ENCODE results near the gene NEUROG2. TPM values are rescaled to one million over a fixed set of nuclear protein-coding genes. Genes with fewer than 3 reads are reported as not detected.

NEUROG2 gene
- polyA plus RNA-seq, 1 donor from 2014 or later = 0.19 TPM

DNA sequence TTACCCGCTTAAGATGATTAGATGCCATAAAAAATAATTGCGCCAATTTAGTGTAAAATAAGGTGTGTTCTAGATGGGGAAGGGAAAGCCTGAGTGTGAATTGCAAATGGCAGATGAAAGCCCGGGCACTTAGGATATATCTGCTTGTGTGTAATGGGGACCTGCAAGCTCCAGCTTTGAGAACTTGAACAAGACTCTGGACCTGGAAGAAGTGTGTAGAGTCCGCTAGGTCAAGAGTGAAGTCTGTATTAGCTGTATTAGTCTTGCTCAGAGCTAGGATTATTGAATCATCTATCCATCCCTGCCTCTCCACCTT is 4.2 kb downstream of the NEUROG2 start:
- H3K4me2 ChIP-seq (ENCODE audit: low read length) = no peak overlapping the region
- no peak overlapping the region for H3K27ac ChIP-seq (ENCODE audit: low read length)
- no peak overlapping the region for H2AFZ ChIP-seq (ENCODE audit: low read depth, low read length)
- no peaks in the 10 kb centered on the region for H3K79me2 ChIP-seq (replicated peaks; ENCODE audit: insufficient read depth, low read length)
- H3K9ac ChIP-seq (ENCODE audit: low read length) = no peak overlapping the region
- H4K20me1 ChIP-seq (ENCODE audit: insufficient read depth) = no peaks in the 10 kb centered on the region
- no peak for TF ChIP-seq EP300 (conservative IDR thresholded peaks at IDR 0.05; ENCODE audit: poor library complexity, severe bottlenecking)
- TF ChIP-seq SMC3 (conservative IDR thresholded peaks at IDR 0.05; ENCODE audit: poor library complexity) = no peak
- TF ChIP-seq EZH2 (IDR thresholded peaks at IDR 0.05; ENCODE audit: borderline replicate concordance, insufficient read depth, low read length, poor library complexity, severe bottlenecking) = no peak
- TF ChIP-seq MXI1 (conservative IDR thresholded peaks at IDR 0.05; ENCODE audit: poor library complexity, severe bottlenecking) = no peak
- TF ChIP-seq, protein P1, sequence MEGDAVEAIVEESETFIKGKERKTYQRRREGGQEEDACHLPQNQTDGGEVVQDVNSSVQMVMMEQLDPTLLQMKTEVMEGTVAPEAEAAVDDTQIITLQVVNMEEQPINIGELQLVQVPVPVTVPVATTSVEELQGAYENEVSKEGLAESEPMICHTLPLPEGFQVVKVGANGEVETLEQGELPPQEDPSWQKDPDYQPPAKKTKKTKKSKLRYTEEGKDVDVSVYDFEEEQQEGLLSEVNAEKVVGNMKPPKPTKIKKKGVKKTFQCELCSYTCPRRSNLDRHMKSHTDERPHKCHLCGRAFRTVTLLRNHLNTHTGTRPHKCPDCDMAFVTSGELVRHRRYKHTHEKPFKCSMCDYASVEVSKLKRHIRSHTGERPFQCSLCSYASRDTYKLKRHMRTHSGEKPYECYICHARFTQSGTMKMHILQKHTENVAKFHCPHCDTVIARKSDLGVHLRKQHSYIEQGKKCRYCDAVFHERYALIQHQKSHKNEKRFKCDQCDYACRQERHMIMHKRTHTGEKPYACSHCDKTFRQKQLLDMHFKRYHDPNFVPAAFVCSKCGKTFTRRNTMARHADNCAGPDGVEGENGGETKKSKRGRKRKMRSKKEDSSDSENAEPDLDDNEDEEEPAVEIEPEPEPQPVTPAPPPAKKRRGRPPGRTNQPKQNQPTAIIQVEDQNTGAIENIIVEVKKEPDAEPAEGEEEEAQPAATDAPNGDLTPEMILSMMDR (IDR thresholded peaks at IDR 0.05; ENCODE audit: poor library complexity, severe bottlenecking) = no peak
- no peak for TF ChIP-seq POLR2AphosphoS5 (IDR thresholded peaks at IDR 0.05)
- TF ChIP-seq, protein P2, sequence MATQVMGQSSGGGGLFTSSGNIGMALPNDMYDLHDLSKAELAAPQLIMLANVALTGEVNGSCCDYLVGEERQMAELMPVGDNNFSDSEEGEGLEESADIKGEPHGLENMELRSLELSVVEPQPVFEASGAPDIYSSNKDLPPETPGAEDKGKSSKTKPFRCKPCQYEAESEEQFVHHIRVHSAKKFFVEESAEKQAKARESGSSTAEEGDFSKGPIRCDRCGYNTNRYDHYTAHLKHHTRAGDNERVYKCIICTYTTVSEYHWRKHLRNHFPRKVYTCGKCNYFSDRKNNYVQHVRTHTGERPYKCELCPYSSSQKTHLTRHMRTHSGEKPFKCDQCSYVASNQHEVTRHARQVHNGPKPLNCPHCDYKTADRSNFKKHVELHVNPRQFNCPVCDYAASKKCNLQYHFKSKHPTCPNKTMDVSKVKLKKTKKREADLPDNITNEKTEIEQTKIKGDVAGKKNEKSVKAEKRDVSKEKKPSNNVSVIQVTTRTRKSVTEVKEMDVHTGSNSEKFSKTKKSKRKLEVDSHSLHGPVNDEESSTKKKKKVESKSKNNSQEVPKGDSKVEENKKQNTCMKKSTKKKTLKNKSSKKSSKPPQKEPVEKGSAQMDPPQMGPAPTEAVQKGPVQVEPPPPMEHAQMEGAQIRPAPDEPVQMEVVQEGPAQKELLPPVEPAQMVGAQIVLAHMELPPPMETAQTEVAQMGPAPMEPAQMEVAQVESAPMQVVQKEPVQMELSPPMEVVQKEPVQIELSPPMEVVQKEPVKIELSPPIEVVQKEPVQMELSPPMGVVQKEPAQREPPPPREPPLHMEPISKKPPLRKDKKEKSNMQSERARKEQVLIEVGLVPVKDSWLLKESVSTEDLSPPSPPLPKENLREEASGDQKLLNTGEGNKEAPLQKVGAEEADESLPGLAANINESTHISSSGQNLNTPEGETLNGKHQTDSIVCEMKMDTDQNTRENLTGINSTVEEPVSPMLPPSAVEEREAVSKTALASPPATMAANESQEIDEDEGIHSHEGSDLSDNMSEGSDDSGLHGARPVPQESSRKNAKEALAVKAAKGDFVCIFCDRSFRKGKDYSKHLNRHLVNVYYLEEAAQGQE (IDR thresholded peaks at IDR 0.05; ENCODE audit: borderline replicate concordance) = no peak
- no peak for TF ChIP-seq TAF1 (IDR thresholded peaks at IDR 0.05; ENCODE audit: low read depth)
- no peak for TF ChIP-seq RAD21 (conservative IDR thresholded peaks at IDR 0.05)
- no peaks in the 10 kb centered on the region for H3K9me2 ChIP-seq (ENCODE audit: insufficient read depth, low read length)
- no peaks in the 10 kb centered on the region for H3F3A ChIP-seq (ENCODE audit: insufficient read depth, low read length, poor library complexity, severe bottlenecking)
- peaks cover 97% of the 10 kb centered on the region for H3K27me3 ChIP-seq (ENCODE audit: insufficient read depth, low read depth, low read length)
- no peaks in the 10 kb centered on the region for H3K36me3 ChIP-seq (ENCODE audit: insufficient read depth, low read length)
- H3K4me3 ChIP-seq (ENCODE audit: low read length) = no peak overlapping the region
- no peaks in the 10 kb centered on the region for H3K9me3 ChIP-seq (ENCODE audit: low read length)

DNA sequence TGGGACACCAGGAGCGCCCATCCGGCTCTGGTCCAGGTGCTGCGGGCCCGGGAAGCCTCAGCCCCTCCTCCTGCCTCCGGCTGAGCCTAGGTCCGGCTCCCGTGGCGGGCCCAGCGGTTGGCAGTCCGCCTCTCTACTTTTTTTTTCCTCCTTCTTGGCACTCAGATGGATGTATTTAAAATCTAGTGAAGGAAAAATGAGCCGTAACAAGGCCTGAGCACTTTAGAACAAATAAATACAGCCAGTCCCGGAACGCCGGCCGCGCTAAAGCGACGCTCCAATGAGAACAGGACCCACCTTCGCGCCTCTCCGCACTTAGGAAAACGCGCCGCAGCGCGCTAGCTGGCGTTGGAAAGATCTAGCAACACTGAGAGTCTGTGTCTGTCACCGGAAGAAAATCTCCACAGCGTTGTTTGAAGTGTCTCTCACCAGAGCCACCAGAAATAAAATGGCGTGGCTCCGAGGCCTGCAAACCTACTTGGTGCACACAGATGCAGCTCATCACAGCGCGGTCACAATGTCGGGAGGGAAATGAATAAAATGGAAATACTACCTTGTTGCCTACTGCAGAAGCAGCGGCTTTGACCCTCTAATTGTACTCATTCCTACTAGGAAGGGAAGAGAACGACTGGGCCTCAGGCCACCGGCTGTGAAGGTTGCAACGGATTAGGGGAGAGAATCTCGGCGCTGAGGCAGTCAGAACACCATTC is 4.7 kb downstream of the NEUROG2 start:
- no peak overlapping the region for H2AFZ ChIP-seq (ENCODE audit: low read depth, low read length)
- H3K27ac ChIP-seq (ENCODE audit: low read length) = no peak overlapping the region
- no peaks in the 10 kb centered on the region for H4K20me1 ChIP-seq (ENCODE audit: insufficient read depth)
- H3K9me2 ChIP-seq (ENCODE audit: insufficient read depth, low read length) = no peaks in the 10 kb centered on the region
- no peak overlapping the region for H3K9ac ChIP-seq (ENCODE audit: low read length)
- no peaks in the 10 kb centered on the region for H3K79me2 ChIP-seq (replicated peaks; ENCODE audit: insufficient read depth, low read length)
- H3K27me3 ChIP-seq (ENCODE audit: insufficient read depth, low read depth, low read length) = peaks cover 92% of the 10 kb centered on the region
- H3K4me2 ChIP-seq (ENCODE audit: low read length) = no peak overlapping the region
- H3K36me3 ChIP-seq (ENCODE audit: insufficient read depth, low read length) = no peaks in the 10 kb centered on the region
- no peaks in the 10 kb centered on the region for H3F3A ChIP-seq (ENCODE audit: insufficient read depth, low read length, poor library complexity, severe bottlenecking)
- TF ChIP-seq, protein P2 (IDR thresholded peaks at IDR 0.05; ENCODE audit: borderline replicate concordance) = no peak
- TF ChIP-seq MXI1 (conservative IDR thresholded peaks at IDR 0.05; ENCODE audit: poor library complexity, severe bottlenecking) (no peak), RAD21 (conservative IDR thresholded peaks at IDR 0.05) (no peak), TAF1 (IDR thresholded peaks at IDR 0.05; ENCODE audit: low read depth) (no peak), EZH2 (IDR thresholded peaks at IDR 0.05; ENCODE audit: borderline replicate concordance, insufficient read depth, low read length, poor library complexity, severe bottlenecking) (peak; percentile 35), POLR2AphosphoS5 (IDR thresholded peaks at IDR 0.05) (peak; percentile 49), SMC3 (conservative IDR thresholded peaks at IDR 0.05; ENCODE audit: poor library complexity) (no peak), EP300 (conservative IDR thresholded peaks at IDR 0.05; ENCODE audit: poor library complexity, severe bottlenecking) (no peak)
- TF ChIP-seq, protein P1 (IDR thresholded peaks at IDR 0.05; ENCODE audit: poor library complexity, severe bottlenecking) = no peak
- no peaks in the 10 kb centered on the region for H3K9me3 ChIP-seq (ENCODE audit: low read length)
- peak overlapping the region; percentile 48 for H3K4me3 ChIP-seq (ENCODE audit: low read length)

All from neural cell (in vitro differentiated cells).